CD8-positive, alpha-beta memory T cell (primary cell): ENCODE data around the gene CABP4. TPM values are rescaled to one million over a fixed set of nuclear protein-coding genes. Genes with fewer than 3 reads are reported as not detected.

Source experiments
- CTCF ChIA-PET: fragments of 350-600 bp; sonication (Branson Sonifier 250); formaldehyde crosslinking; loops from one replicate; lab custom pipeline; 2021; ENCODE audit warnings: antibody characterized with exemption; lab: Charles Lee
- POLR2A ChIA-PET: fragments of 350-600 bp; sonication (Branson Sonifier 250); formaldehyde crosslinking; loops from one replicate; lab custom pipeline; 2021; ENCODE audit warnings: antibody characterized with exemption; lab: Charles Lee
- DNase-seq, 5 donors: peaks; one replicate each; pipeline versions ENCODE4 v3.0.0 to v3.0.0-alpha.2; 2020 to 2022; ENCODE audit warnings: mixed read lengths in 1 of 5
- H3K27ac ChIP-seq: one replicate; pipeline ENCODE4 v1.7.0; 2013; ENCODE audit warnings: low read depth, mild to moderate bottlenecking, low read length, moderate library complexity
- H3K27me3 ChIP-seq: 2 replicates; pipeline ENCODE4 v1.7.0; 2013; ENCODE audit warnings: low read length, mild to moderate bottlenecking; ENCODE audit not compliant: insufficient read depth, poor library complexity, severe bottlenecking
- H3K36me3 ChIP-seq: 2 replicates; pipeline ENCODE4 v1.7.0; 2013; ENCODE audit warnings: mild to moderate bottlenecking, low read length, moderate library complexity; ENCODE audit not compliant: insufficient read depth
- H3K4me1 ChIP-seq: 2 replicates; pipeline ENCODE4 v1.7.0; 2013; ENCODE audit warnings: mild to moderate bottlenecking, low read length, moderate library complexity; ENCODE audit not compliant: insufficient read depth
- H3K4me3 ChIP-seq: 2 replicates; pipeline ENCODE4 v1.7.0; 2013; ENCODE audit warnings: mild to moderate bottlenecking, low read length
- H3K9me3 ChIP-seq: 2 replicates; pipeline ENCODE4 v1.7.0; 2013; ENCODE audit warnings: mild to moderate bottlenecking, low read length
- H3K27ac Mint-ChIP-seq, 8 donors: one replicate each; pipeline ENCODE4 v1.8.0; 2020 to 2021; ENCODE audit warnings: mixed read lengths in 8 of 8, mild to moderate bottlenecking in 6 of 8, inconsistent platforms in 3 of 8, moderate library complexity in 3 of 8
- H3K27me3 Mint-ChIP-seq, 2 donors: one replicate each; pipeline ENCODE4 v1.8.0; 2020 to 2021; ENCODE audit warnings: mixed read lengths in 2 of 2, mild to moderate bottlenecking in 1 of 2, moderate library complexity in 1 of 2
- H3K36me3 Mint-ChIP-seq, 3 donors: one replicate each; pipeline ENCODE4 v1.8.0; 2020 to 2021; ENCODE audit warnings: mixed read lengths in 3 of 3, inconsistent platforms in 1 of 3, mild to moderate bottlenecking in 1 of 3
- H3K4me1 Mint-ChIP-seq, 3 donors: one replicate each; pipeline ENCODE4 v1.8.0; 2020 to 2021; ENCODE audit warnings: mixed read lengths in 3 of 3, inconsistent platforms in 1 of 3, mild to moderate bottlenecking in 1 of 3
- H3K4me3 Mint-ChIP-seq, 7 donors: one replicate each; pipeline ENCODE4 v1.8.0; 2020 to 2021; ENCODE audit warnings: mixed read lengths in 7 of 7, mild to moderate bottlenecking in 6 of 7, moderate library complexity in 4 of 7, inconsistent platforms in 2 of 7
- H3K9me3 Mint-ChIP-seq, 5 donors: one replicate each; pipeline ENCODE4 v1.8.0; 2020 to 2022; ENCODE audit warnings: mixed read lengths in 5 of 5, mild to moderate bottlenecking in 3 of 5, moderate library complexity in 2 of 5, inconsistent platforms in 1 of 5
- polyA plus RNA-seq: library from polyadenylated mRNA; unstranded; fragments of 300-500 nt; fragmentation: Illumina TruSeq; gene quantifications from one replicate; pipeline ENCODE4 v1.2.3, GENCODE V29; 2021
- total RNA-seq, 2 experiments: library from RNA; stranded (reverse); gene quantifications; one replicate each; pipeline ENCODE4 v1.2.3, GENCODE V29; 2021

The CABP4 gene
- total and polyA plus RNA-seq, 3 experiments from 2014 or later: 0.28 to 0.36 (median 0.33) TPM

GRCh38 chr11:67486481-67487195 is 31.5 kb downstream of the CABP4 start:
- Mint-ChIP-seq H3K27me3 (no peaks in the 10 kb centered on the region), H3K4me1 (peaks cover 60 to 75% (median 63%) of the 10 kb centered on the region in 3 donors), H3K36me3 (peaks cover 4 to 61% (median 12%) of the 10 kb centered on the region in 3 donors), H3K4me3 (peak overlapping the region; percentile 79 to 96 (median 87)), H3K27ac (peak overlapping the region; percentile 80 to 100 (median 94)), H3K9me3 (no peaks in the 10 kb centered on the region)
- H3K27ac ChIP-seq: no peak overlapping the region
- no peaks in the 10 kb centered on the region for H3K9me3 ChIP-seq
- H3K4me1 ChIP-seq: peaks cover 57% of the 10 kb centered on the region
- ChIA-PET CTCF (interaction anchor here (1.8 to 3.2 kb wide), 6 partner anchors 18 to 135 kb away, joined by 4 to 15 read pairs (median 6); partner anchors contain the start of genes PITPNM1, PTPRCAP, RAD9A and TMEM134), POLR2A (interaction anchor here (0.5 to 4.1 kb wide), 9 partner anchors 18 to 246 kb away, joined by 3 to 38 read pairs (median 5); partner anchors contain the start of genes PITPNM1, PTPRCAP and RAD9A)
- no peaks in the 10 kb centered on the region for H3K27me3 ChIP-seq
- H3K4me3 ChIP-seq: peak overlapping the region; percentile 41
- peak in 1 of 5 donors; percentile 31 for DNase-seq
- H3K36me3 ChIP-seq: peaks cover 21% of the 10 kb centered on the region

GRCh38 chr11:67489203-67489884 is 34.2 kb downstream of the CABP4 start:
- no peak overlapping the region for H3K27ac ChIP-seq
- peaks cover 41 to 54% (median 42%) of the 10 kb centered on the region in 3 donors for H3K4me1 Mint-ChIP-seq

GRCh38 chr11:67489885-67490726 is 35.0 kb downstream of the CABP4 start:
- Histone ChIP-seq H3K36me3 (peaks cover 27% of the 10 kb centered on the region), H3K4me3 (no peak overlapping the region), H3K4me1 (peaks cover 33% of the 10 kb centered on the region), H3K9me3 (no peaks in the 10 kb centered on the region), H3K27me3 (no peaks in the 10 kb centered on the region), H3K27ac (no peak overlapping the region)
- H3K9me3 Mint-ChIP-seq: no peaks in the 10 kb centered on the region
- H3K27ac Mint-ChIP-seq: peak overlapping the region; percentile 14 to 93 (median 61)
- peaks cover 34 to 46% (median 34%) of the 10 kb centered on the region in 3 donors for H3K4me1 Mint-ChIP-seq
- H3K4me3 Mint-ChIP-seq: no peak overlapping the region
- peaks cover 4 to 76% (median 12%) of the 10 kb centered on the region in 3 donors for H3K36me3 Mint-ChIP-seq
- POLR2A ChIA-PET: interaction anchor here (0.5 to 1.2 kb wide), 3 partner anchors 13 to 87 kb away, joined by 3 to 10 read pairs (median 5); partner anchors contain the start of gene PTPRCAP
- DNase-seq: no peak
- CTCF ChIA-PET: no interaction called here
- no peaks in the 10 kb centered on the region for H3K27me3 Mint-ChIP-seq

More at GRCh38 chr11:67489203-67489884, 34.2 kb downstream of the CABP4 start:
- CTCF ChIA-PET: interaction anchor here (1.5 kb wide), 1 partner anchor 16 kb away, joined by 4 read pairs; the partner anchor contains the start of gene PITPNM1
- H3K27me3 Mint-ChIP-seq: no peaks in the 10 kb centered on the region
- peak overlapping the region in 6 of 8 donors; percentile 47 to 93 (median 76) for H3K27ac Mint-ChIP-seq
- peaks cover 4 to 70% (median 12%) of the 10 kb centered on the region in 3 donors for H3K36me3 Mint-ChIP-seq
- H3K4me1 ChIP-seq: peaks cover 41% of the 10 kb centered on the region
- H3K9me3 Mint-ChIP-seq: no peaks in the 10 kb centered on the region
- H3K4me3 ChIP-seq: no peak overlapping the region
- peaks cover 27% of the 10 kb centered on the region for H3K36me3 ChIP-seq
- peak overlapping the region in 1 of 7 donors; percentile 79 for H3K4me3 Mint-ChIP-seq
- POLR2A ChIA-PET: interaction anchor here (0.5 to 1.2 kb wide), 2 partner anchors 52 to 87 kb away, joined by 5 to 10 read pairs; partner anchors contain the start of gene PTPRCAP
- no peaks in the 10 kb centered on the region for H3K27me3 ChIP-seq
- H3K9me3 ChIP-seq: no peaks in the 10 kb centered on the region
- DNase-seq: no peak

- H3K27ac Mint-ChIP-seq: peak overlapping the region in 1 of 8 donors; percentile 21
- peaks cover 4 to 81% (median 12%) of the 10 kb centered on the region in 3 donors for H3K36me3 Mint-ChIP-seq
Measured at GRCh38 chr11:67490727-67491065, 35.5 kb downstream of the CABP4 start.

DNA sequence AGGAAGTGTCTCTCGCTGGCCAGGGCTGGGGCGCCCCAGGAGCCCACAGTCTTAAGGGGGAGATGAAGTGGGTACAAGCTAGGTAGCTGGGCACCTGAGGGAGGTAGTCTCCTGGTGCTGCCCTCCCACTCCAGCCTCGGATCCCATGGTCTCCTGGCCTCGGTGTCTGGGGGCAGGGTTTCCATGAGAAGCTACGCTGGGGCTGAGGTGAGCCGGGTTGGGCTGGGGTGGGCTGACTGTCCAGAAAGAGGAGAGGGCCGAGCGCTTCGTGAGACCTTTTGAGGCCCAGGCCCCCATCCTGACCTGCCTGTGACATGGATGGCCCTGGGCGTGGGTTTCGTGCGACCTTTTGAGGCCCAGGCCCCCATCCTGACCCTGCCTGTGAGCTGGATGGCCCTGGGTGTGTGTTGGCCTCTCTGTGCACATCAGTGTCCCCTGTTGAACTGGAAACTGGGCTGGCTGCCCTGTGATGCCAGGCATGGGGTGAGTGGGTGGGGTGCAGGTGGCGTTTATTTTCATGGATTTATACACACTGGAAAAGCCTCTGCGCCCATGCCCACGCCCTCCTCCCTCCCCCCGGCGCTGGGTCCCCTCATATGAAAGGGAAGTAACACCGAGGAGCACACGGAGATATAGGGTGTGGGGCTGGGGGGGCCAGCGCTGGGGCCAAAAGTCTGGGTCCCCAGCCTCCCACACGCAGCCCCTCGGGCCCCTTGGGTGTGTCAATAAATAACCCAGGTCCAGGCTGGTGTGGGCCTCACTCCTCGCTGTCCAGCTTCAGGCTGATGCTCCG is 36.3 kb downstream of the CABP4 start:
- no peak overlapping the region for H3K4me3 ChIP-seq
- ChIA-PET CTCF (interaction anchor here (0.9 to 2.0 kb wide), 4 partner anchors 11 to 23 kb away, joined by 3 to 5 read pairs (median 4); partner anchors contain the start of gene PITPNM1), POLR2A (interaction anchor here (0.7 to 1.9 kb wide), 3 partner anchors 8 to 90 kb away, joined by 3 to 8 read pairs (median 5); partner anchors contain the start of genes AIP and PPP1CA)
- DNase-seq: no peak
- no peaks in the 10 kb centered on the region for H3K9me3 Mint-ChIP-seq
- no peak overlapping the region for H3K27ac ChIP-seq
- H3K36me3 Mint-ChIP-seq: peaks cover 4 to 83% (median 12%) of the 10 kb centered on the region in 3 donors
- no peaks in the 10 kb centered on the region for H3K27me3 Mint-ChIP-seq
- H3K27ac Mint-ChIP-seq: peak overlapping the region in 1 of 8 donors; percentile 21
- peaks cover 22% of the 10 kb centered on the region for H3K4me1 ChIP-seq
- H3K4me3 Mint-ChIP-seq: no peak overlapping the region
- H3K27me3 ChIP-seq: no peaks in the 10 kb centered on the region
- no peaks in the 10 kb centered on the region for H3K9me3 ChIP-seq
- H3K36me3 ChIP-seq: peaks cover 27% of the 10 kb centered on the region
- H3K4me1 Mint-ChIP-seq: peaks cover 22 to 34% (median 25%) of the 10 kb centered on the region in 3 donors

More at GRCh38 chr11:67490727-67491065, 35.5 kb downstream of the CABP4 start:
- H3K36me3 ChIP-seq: peaks cover 27% of the 10 kb centered on the region
- Mint-ChIP-seq H3K4me3 (no peak overlapping the region), H3K9me3 (no peaks in the 10 kb centered on the region), H3K4me1 (peaks cover 30 to 42% (median 32%) of the 10 kb centered on the region in 3 donors), H3K27me3 (no peaks in the 10 kb centered on the region)
- H3K9me3 ChIP-seq: no peaks in the 10 kb centered on the region
- H3K27ac ChIP-seq: no peak overlapping the region
- ChIA-PET POLR2A (interaction anchor here (0.6 kb wide), 1 partner anchor 13 kb away, joined by 3 read pairs; no protein-coding TSS in a partner anchor), CTCF (no interaction called here)
- H3K27me3 ChIP-seq: no peaks in the 10 kb centered on the region
- H3K4me3 ChIP-seq: no peak overlapping the region
- no peak for DNase-seq
- H3K4me1 ChIP-seq: peaks cover 29% of the 10 kb centered on the region

DNA sequence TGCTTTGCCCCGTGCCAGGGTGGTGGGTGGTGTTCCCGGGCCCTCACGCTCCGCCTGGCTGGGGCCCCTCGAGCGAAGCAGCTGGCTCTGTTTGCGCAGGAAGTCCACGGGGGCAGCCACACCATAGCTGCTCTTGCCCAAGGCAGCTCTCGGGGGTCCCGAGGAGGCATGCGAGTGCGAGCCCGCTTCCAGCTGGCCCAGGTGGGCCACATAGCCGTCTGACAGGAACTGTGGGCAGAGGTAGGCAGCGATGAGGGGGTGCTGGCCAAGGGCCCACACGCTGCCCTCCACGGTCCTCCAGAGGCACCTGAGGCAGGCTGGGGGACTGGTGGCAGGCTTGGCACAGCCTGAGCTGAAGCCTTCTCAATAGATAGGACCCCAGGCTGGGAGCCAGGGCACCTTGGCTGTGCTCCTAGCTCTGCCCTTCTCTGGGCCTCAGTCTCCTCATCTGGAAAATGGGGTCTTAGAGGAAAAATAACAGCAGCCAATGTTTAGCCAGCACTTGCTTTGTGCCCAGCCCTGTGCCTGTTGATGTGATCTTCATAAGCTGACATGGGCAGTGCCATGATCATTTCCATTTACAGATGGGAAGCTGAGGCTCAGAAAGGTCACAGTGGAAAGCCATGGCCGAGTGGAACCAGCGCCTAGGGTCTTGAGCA is 37.0 kb downstream of the CABP4 start:
- no peak overlapping the region for H3K27ac ChIP-seq
- Mint-ChIP-seq H3K36me3 (peaks cover 4 to 86% (median 12%) of the 10 kb centered on the region in 3 donors), H3K9me3 (no peaks in the 10 kb centered on the region), H3K27me3 (no peaks in the 10 kb centered on the region), H3K4me3 (no peak overlapping the region), H3K4me1 (peaks cover 15 to 27% (median 19%) of the 10 kb centered on the region in 3 donors), H3K27ac (peak overlapping the region in 1 of 8 donors; percentile 32)
- DNase-seq: no peak
- H3K4me3 ChIP-seq: no peak overlapping the region
- CTCF ChIA-PET: interaction anchor here (0.9 to 2.0 kb wide), 7 partner anchors 10 to 103 kb away, joined by 3 to 5 read pairs (median 4); partner anchors contain the start of genes PITPNM1, PPP1CA and PTPRCAP
- POLR2A ChIA-PET: interaction anchor here (0.6 to 1.9 kb wide), 5 partner anchors 9 to 91 kb away, joined by 3 to 8 read pairs (median 3); partner anchors contain the start of genes AIP, GPR152 and PPP1CA
- peaks cover 14% of the 10 kb centered on the region for H3K4me1 ChIP-seq
- no peaks in the 10 kb centered on the region for H3K27me3 ChIP-seq
- H3K9me3 ChIP-seq: no peaks in the 10 kb centered on the region
- peaks cover 22% of the 10 kb centered on the region for H3K36me3 ChIP-seq
